DMS114 treated with DMSO at 0.1 percent for 48 hours (cell line): ENCODE results near the gene NDOR1.
"Not testable (repeated sequence)": the region's sequence is repeated elsewhere in the genome, so short reads cannot be mapped to it uniquely, and the experiment has no call there.

Source experiments
- DNase-seq: peaks from one replicate; lab custom pipeline; 2025; ENCODE audit not compliant: unreplicated experiment; lab: John Stamatoyannopoulos, UW

Gene NDOR1

DNA sequence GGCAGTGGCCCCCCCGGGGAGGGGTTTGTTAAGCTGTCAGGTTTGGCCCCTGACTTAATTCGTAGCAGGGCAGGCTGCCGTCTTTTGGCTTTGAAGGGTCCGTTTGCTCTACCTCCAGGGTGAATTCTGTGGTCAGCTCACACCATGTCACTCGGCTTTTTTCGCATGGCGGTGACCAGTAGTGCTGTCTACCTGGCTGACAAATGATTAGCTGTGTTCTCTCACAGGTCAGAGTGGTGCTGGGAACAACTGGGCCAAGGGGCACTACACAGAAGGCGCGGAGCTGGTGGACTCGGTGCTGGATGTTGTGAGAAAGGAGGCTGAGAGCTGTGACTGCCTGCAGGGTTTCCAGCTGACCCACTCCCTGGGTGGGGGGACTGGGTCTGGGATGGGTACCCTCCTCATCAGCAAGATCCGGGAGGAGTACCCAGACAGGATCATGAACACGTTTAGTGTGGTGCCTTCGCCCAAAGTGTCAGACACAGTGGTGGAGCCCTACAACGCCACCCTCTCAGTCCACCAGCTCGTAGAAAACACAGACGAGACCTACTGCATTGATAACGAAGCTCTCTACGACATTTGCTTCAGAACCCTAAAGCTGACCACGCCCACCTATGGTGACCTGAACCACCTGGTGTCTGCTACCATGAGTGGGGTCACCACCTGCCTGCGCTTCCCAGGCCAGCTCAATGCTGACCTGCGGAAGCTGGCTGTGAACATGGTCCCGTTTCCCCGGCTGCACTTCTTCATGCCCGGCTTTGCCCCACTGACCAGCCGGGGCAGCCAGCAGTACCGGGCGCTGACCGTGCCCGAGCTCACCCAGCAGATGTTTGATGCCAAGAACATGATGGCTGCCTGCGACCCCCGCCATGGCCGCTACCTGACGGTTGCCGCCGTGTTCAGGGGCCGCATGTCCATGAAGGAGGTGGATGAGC, 37.0 kb downstream of the NDOR1 start:
- no peak for DNase-seq

DNA sequence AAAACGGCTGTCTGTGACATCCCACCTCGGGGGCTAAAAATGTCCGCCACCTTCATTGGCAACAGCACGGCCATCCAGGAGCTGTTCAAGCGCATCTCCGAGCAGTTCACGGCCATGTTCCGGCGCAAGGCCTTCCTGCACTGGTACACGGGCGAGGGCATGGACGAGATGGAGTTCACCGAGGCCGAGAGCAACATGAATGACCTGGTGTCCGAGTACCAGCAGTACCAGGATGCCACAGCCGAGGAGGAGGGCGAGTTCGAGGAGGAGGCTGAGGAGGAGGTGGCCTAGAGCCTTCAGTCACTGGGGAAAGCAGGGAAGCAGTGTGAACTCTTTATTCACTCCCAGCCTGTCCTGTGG, 37.7 kb downstream of the NDOR1 start:
- DNase-seq, result not testable (repeated sequence)

DNA sequence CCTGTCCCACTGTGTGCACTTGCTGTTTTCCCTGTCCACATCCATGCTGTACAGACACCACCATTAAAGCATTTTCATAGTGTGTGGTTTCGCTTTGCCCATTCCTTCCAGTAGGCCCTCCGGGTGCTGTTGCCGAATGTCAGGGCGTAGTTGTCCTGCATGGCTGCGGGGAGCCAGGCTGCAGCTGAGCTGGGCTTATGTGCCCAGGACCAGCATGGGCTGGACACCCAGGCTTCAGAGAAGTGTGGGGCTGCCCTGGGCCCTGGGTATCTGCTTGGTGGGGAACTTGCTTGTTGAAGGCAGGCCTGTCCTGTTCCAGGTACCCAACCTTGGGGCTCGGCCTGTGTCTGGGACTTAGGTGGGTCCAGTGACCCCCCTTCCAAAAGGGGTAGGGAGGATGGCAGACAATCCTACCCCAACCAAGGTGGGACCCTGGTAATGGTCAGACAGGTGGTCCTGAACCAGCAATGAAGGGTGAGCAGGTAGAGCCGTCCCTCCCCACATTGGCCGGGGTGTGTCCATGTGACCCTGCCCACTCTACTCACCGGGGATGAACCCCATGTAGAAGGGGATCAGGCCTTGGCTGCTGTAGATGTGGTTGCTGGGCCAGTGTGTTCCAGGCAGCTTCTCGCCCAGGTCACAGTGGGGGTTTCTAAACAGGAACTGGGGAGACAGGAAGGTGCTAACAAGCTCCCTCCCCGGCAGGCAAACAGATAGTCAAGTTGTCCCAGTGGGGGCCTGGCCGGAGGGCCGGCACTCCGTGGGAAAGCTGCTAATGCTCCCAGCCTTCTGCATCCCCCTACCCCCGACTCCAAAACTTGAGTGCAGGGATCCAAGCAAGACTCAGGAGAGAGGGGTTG, 38.4 kb downstream of the NDOR1 start:
- DNase-seq, result no peak

DNA sequence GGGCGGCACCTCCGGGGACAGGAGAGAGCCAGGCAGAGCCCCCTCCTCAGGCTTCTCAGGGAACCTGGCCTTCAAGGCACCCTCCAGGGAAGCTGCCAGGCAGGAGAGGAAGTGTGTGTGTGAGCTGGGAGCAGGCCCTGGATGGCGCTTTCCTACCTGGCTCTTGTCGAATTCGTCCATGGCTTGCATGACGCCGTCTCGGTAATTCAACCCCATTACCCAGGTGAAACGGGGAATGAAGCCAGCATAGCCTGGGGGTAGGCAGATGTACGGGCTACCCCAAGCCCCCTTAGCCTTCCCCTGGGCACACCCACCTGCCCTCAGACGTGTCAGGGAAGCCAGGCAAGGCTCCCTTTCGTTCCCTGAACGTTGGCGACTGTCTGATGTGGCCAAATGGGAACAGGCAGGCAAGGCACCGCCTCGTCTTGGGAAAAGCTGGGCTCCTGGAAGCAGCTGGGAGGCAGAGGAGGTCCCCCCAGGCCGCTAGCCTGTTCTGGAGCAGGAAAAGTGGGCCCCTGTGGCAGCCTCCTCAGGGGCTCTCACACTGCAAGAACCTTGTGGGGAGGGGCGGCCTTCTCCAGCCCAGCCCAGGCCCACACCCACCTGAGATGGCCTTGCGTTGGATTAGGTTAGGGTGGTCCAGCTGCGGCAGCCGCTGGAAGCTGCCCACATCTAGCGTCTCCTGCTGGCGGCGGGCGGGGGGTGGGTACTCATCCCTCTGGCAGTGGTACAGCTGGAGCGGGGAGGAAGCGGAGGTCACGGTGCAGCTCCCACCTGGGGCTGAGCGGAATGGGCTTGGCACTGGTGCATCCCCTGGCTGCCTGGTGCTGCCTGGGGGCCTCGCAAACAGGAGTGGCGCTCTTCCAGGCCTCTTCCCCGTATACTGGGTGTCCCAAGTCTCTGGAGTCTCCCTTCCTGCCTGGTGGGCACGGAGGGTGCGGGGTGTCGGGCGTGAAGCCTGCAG, 39.3 kb downstream of the NDOR1 start:
- DNase-seq, result no peak

DNA sequence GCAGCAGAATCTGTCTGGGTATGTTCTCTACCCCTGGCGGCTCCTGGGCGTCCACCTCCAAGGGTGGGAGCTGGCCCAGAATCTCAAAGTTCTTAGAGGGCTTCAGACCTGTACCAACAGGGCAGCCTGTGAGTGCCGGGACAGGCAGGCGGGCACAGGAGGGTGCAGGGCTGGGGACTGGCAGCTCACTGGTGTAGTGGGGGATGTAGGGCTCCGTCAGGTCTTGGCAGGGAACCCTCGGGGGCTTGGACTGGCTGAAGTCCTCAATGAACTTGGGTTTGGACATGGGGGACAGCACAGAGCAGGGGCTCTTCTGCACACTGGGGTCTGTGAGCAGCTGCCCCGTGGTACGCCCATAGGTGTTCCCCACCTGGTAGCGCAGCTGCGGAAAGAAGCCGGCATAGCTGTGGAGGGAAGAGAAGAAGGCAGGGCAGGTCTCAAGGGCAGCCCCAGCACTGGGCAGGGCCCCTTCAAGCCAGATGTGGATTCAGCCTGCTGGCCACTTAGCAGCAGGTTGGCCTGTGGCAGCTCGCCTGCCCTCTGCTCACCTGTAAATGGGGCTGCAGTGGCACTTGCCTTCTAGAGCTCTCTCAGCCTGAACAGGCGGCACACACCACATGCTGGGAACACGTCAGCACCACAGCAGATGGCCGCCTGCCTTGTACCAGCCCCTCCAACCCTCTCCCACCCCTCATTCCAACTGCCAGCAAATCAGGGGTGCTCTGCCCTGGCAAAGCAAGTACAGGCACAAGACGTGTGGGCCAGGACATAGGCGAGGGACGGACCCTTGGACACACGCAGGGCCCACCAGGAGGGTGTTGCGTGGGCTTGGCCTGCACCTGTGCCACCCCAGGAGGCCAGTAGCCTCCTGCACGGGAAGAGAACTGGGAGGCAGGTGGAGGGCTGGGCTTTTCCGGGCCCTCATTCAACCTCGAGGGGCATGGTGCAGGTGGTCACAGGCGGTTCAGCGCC, 40.2 kb downstream of the NDOR1 start:
- DNase-seq, result no peak

DNA sequence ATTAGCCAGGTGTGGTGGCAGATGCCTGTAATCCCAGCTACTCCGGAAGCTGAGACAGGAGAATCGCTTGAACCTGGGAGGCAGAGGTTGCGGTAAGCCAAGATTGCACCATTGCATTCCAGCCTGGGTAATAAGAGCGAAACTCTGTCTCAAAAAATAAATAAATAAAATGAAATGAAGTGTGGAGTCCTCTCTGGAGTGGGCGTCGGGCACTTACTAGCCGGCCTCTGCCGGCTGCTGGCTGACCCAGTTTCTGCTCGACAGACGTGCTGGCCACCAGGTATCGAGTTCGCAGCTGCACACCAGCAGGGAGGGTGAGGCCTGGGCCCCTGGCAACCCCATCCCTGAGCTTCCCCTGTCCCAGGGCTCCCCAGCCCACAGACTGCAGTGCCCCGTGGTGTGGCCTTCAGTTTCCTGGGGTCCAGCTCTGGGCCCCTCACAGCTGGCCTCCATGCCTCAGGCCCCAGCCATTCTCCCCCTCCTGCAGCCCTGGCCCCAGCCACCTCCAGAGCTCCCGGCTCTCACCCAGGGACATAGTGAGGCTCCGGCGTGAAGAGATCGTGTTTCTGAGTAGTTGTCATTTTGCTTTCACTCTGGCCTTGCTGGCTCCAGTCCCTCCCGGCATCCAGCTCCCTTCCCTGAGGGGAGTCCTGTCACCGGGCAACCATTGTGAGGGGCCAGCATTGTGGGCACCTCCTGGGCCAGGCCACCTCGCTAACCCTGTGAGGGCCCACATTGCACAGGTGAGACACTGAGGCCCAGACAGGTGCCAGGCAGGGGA, 41.8 kb downstream of the NDOR1 start:
- DNase-seq, result no peak

DNA sequence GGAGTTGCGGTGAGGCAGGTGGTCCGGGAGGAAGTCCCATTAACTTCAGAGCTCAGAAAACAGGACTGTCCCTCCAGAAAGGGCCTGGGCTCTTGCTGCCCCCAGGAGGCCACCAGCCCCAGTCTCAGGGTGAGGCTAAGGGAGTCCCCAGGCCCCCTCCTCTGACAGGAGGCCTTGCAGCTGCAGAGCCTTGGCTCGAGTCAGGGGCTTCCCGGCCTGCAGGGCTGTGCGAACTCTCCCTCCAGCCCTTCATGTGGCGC, 42.3 kb downstream of the NDOR1 start:
- DNase-seq, result no peak

DNA sequence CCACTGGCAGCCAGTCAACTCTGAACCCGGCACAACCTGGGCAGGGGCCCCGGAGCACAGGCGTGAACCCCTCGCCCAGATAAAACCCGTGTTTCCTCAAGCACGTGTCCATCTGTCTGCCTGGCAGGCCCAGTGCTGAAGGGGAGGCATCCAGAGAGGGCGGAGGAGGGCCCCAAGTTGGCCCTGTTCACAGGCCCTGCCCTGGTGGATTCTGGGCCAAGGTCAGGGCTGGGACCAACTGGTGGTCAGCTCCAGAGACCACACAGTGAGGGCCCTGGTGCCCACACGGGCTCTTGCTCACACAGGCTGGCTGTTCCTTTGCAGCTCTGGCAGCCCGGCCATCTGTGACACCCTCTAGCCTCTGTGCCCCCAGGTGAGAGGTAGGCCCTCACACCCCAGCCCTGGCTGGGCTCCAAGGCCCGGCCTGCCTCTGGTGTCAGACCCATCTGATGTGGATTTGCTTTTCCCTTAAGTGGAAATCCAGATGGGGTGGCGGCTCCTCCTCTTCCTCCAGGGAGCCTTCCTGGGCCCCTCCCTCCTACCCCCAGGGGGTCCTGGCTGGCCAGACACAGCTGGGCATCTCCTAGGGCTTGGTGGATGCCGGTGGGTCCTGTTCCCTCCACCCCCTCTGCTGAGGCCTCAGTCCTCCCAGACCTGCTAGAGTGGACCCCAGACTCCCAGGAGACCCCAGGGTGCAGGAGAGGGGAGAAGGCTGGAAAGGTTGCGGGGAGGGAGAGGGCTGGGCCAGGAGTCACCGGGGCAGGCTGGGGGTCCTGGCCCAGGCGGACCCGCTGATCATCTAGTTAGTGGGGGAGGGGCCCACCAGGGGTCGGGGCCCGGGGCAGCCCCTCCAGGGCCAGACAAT, 45.1 kb downstream of the NDOR1 start:
- no peak for DNase-seq

DNA sequence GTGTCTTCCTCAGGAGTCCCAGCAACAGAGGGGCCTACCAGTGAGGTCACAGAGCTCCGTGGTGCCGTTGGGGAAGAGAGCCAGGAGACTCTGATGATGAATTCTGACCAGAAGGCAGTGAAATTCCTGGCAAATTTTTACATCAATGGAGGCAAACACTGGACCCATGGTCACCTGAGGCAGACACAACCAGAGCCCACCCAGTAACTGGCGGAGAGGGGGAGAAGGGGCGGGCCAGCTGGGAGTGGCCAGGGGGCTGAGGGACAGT, 45.6 kb downstream of the NDOR1 start, which contains the start of gene STPG3:
Gene STPG3, plus strand, starts transcription at position 93 of the 268 bp plus-strand sequence. Its CDS starts 1 bp downstream, at position 94.
- DNase-seq, result no peak

DNA sequence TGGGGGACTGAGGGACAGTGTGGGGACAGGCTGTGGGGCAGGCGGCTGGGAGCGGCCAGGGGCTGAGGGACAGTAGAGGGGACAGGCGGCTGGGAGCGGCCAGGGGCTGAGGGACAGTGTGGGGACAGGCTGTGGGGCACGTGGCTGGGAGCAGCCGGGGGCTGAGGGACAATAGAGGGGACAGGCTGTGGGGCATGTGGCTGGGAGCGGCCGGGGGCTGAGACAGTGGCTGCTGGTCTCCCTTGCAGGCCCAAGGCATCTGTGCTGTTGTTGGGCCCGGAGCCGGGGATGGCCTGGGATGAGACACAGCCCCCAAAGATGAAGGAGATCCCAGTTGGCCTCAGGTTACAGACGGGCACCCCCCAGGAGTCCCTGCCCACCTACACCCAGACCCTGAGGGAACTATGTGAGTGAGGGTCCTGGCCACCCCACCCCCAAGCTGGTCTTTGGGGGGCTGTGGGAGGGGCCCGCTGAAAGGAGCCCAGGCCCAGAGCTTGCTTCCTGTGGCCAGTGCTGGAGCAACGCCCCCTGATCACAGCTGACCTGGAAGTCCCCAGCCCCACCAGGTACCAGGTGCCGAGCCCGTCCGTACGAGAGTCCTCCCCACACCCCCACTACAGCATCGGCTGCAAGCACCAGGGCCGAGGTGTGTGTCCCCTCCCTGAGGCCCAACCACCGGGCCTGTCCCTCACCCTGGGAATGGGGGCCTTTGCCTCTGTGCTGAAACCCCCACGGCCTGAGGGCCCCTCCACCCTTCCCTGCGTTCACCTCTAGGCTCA, 46.2 kb downstream of the NDOR1 start:
- no peak for DNase-seq

DNA sequence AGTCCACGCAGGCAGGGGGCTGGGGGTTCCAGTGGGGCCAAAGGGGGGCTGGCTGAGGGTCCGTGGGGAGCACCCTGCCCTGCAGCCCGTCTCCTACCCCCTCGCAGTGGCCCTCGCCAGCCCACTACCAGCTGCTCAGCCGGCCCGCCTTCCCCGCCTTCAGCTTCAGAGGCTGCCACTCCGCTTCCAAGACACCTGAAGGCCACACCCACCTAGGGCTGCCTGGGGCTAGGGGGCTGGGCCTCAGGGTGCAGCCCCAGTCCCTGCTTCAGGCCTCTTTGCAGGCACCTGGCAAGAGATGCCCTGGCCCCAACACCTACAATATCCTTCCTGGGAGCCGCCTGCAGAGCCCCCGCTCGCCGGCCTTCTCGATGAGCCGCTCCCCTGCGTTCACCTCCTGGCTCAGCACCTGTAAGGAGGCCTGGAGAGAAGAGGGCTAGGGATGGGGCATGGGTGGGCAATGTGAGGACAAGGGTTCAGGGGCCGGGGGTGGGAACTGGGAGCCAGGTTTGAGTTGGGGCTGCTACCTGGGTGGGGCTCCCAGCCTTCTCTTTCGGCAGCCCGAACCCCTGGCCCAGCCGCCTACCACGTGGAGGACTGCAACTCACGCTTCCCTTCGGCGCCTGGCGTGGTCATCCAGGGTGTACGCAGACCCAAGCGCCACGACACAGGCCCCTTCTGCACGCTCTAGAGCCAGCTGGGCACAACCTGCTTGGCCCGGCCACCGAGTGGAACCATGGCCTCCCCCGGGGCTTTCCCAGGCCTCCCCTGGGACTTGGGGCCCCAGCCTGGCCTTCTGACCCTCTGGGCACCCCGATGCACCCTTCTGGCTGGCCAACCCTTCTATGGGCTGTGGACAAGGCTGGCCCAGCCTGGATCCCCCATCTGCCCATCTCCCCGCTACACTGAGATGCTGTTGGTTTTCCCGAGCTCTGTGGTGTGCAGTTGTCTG, 47.3 kb downstream of the NDOR1 start:
- DNase-seq, result no peak

DNA sequence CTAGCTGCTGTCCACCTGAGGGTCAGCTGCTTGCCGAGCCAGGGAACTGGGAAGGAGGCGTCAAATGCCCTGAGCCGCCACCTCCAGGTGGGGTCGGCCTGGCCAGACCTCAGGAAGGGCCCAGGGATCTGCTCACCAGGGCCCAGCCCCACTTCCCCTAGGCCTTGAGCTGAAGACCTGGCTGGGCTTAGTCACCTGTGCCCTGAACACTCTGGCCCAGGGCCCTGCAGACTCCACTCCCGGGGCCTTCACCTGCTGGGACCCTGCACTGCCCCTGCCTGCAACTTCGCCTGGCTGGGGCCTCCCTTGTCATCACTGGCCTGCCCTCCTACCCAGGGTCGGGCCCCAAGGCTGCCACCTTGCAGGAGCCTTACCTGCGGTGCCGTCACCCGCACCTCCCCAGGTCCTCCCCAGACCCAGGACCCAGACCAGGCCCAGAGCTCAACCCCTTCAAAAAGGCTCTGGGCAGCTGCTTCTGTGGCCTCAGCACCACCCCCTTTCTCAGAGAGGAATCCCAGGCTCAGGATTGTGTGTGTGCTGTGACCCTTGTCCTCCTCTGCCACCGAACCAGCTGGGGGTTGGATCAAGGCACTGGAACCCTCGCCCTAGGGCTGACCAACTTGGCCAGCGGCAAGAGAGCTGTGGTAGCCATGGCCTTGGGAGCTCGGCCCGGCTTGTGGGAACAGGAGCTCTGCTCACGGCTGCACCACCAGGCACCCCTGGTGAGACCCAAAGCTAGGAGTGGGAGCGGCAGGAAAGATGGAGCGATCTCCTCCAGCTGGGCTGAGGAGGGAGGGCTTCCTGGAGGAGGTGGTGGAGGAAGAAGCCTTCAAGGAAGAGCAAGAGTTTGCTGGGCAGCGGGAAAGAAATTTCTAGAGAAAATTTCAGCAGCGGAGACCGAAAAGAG, 48.5 kb downstream of the NDOR1 start:
- no peak for DNase-seq

DNA sequence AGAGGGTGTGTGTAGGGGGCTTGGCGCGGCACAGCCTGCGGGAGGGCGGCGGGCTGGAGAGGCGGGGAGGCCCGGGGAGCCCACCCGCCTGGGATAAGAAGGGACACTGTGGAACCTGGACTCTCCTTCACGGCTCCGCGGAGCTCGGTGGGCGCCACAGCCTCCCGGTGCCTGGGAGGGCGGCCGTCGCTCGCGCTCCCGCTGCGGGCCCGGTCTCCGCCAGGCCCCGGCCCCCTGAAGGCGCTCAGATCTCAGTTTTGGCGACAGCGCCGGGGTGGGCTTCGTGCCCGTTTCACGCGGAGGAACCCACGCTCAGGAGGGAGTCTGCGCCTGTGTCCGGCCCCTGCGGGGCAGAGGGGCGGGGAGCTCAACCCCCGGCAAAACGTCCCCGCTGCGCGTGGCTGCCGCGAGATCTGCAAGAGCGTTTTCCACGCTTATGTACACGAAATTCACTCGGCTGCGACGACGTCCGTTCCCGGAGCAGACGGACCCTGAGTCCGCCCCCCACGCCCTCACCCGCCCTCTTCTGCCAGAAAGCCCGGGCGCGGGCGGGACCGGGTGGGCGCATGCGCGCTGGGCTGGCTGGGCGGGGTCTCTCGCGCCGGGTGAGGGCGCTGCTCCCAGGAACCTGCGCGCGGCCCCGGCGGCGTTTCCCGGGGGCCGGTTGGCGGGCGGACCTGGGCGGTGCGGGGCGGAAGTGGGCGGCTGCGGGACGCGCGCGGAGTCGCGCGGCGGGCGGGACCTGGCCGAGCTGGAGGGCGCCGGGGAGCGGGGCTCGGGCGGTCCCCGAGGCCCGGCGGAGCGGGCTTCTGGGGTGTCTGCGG, 49.3 kb downstream of the NDOR1 start, which contains the start of gene NELFB:
Gene NELFB, plus strand, starts transcription at position 704 of the 824 bp plus-strand sequence.
- peak; percentile 50 for DNase-seq

DNA sequence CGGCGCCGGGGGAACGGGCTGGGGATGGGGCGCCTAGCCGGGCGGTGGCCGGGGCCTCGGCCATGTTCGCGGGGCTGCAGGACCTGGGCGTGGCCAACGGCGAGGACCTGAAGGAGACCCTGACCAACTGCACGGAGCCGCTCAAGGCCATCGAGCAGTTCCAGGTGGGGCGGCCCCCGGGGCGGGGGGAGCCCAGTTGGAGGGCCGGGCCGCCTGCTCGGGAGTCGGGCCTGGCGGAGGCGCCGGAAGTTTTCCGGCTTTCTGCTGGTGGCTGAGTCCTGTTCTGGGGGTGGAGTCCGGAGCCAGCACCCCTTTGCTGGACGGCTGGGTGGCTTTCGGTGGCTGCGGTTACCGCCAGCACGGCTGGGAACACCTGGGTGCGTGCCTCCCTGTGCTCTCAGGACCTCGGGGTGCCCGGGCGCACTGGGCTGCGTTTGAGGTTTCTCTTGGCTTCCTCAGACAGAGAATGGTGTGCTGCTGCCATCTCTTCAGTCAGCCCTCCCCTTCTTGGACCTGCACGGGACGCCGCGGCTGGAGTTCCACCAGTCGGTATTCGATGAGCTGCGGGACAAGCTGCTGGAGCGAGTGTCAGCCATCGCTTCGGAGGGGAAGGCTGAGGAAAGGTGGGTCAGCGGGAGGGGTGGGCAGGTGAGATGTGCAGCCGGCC, 50.1 kb downstream of the NDOR1 start:
- DNase-seq, result no peak
